Measurements from ENCODE around the gene NHEJ1.

DNA sequence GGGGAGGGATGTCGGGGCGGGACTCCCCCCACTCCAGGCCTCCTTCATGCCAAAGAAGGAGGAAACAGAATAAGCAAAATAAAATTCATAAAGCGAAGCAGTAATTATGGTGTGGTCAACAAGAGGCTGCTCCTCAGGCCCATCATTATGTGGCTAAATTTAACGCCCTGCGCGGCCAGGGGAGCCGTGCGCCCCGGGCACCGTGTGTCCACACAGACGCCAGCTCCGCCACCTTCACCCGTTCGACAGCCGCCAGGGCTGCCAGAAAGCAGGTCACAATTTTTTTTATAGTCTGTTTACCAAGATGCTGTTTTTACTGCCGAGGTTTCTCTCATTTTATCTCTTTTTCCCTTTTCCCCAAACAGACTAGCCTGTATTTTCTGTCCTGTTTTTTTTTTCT lies 31.0 kb downstream of the NHEJ1 start:
- TF ChIP-seq CTCF (IDR thresholded peaks at IDR 0.05) (no peak), POLR2A (IDR thresholded peaks at IDR 0.05) (no peak), POLR2AphosphoS5 (IDR thresholded peaks at IDR 0.05) (no peak)
